GM12878 (cell line): ENCODE results near the gene NEAT1. TPM values are rescaled to one million over a fixed set of nuclear protein-coding genes. Genes with fewer than 3 reads are reported as not detected.

Experiments used
- BHLHE40 ChIP-seq, 2 experiments: fragments of 450-650 bp in 1 of 2; IDR thresholded peaks; 2 replicates each; pipeline ENCODE4 v1.6.1; 2011 to 2017; ENCODE audit warnings: low read depth in 2 of 2, borderline replicate concordance in 1 of 2, improper control_type of control experiment in 1 of 2, low read length in 1 of 2, mild to moderate bottlenecking in 1 of 2
- CHD1 ChIP-seq: IDR thresholded peaks from 2 replicates; pipeline ENCODE4 v1.6.1; 2012; ENCODE audit warnings: low read depth, low read length, improper control_type of control experiment
- EED ChIP-seq: sonication (generic); IDR thresholded peaks from 2 replicates; pipeline ENCODE4 v1.6.1; 2016; ENCODE audit warnings: antibody characterized with exemption, low read depth
- EGR1 ChIP-seq, 2 experiments: IDR thresholded peaks; 1 replicate in 1 of 2; 2 replicates in 1 of 2; pipeline ENCODE4 v1.6.1; 2011 to 2012; ENCODE audit warnings: low read depth in 2 of 2, low read length in 2 of 2, borderline replicate concordance in 1 of 2, mild to moderate bottlenecking in 1 of 2, moderate library complexity in 1 of 2
- HDGF ChIP-seq: fragments of 450-650 bp; IDR thresholded peaks from 2 replicates; pipeline ENCODE4 v1.6.1; 2016; ENCODE audit warnings: antibody characterized with exemption
- IKZF2 ChIP-seq, 2 experiments: fragments of 450-650 bp; IDR thresholded peaks; 2 replicates each; pipeline ENCODE4 v1.6.1; 2017; ENCODE audit warnings: mild to moderate bottlenecking in 2 of 2, moderate library complexity in 2 of 2
- NBN ChIP-seq: fragments of 450-650 bp; IDR thresholded peaks from 2 replicates; pipeline ENCODE4 v1.6.1; 2016
- NFIC ChIP-seq: IDR thresholded peaks from 2 replicates; pipeline ENCODE4 v1.6.1; 2012; ENCODE audit warnings: low read depth, mild to moderate bottlenecking, inconsistent platforms, low read length, moderate library complexity
- POLR2A ChIP-seq: IDR thresholded peaks from 2 replicates; pipeline ENCODE4 v1.6.1; 2011; ENCODE audit warnings: low read depth, mild to moderate bottlenecking, low read length
- SMAD1 ChIP-seq: fragments of 450-650 bp; IDR thresholded peaks from 2 replicates; pipeline ENCODE4 v1.6.1; 2018; ENCODE audit warnings: mild to moderate bottlenecking, low read depth; ENCODE audit not compliant: partially characterized antibody
- SMAD5 ChIP-seq: IDR thresholded peaks from 2 replicates; pipeline ENCODE4 v1.6.1; 2016; ENCODE audit warnings: antibody characterized with exemption, low read depth
- ZNF207 ChIP-seq: fragments of 450-650 bp; IDR thresholded peaks from 2 replicates; pipeline ENCODE4 v1.6.1; 2014; ENCODE audit warnings: antibody characterized with exemption, mild to moderate bottlenecking, borderline replicate concordance
- polyA plus RNA-seq, 11 experiments: library from polyadenylated mRNA; depleted of rRNA in 4 of 11; unstranded in 6 of 11; stranded (reverse) in 5 of 11; fragments of >200 nt; fragmentation: Nextera tagmentation in 4 of 11; fragmentation: Illumina TruSeq in 1 of 11; extraction: Ambion mirVana in 4 of 11; extraction: Trizol in 1 of 11; gene quantifications; 1 replicate in 1 of 11; 2 replicates in 10 of 11; pipeline versions ENCODE4 v1.2.1 to v1.2.3, GENCODE V29; 2011 to 2016; ENCODE audit warnings: inconsistent platforms in 2 of 11, missing spikeins in 2 of 11, low read depth in 1 of 11
- total RNA-seq, 4 experiments: library from RNA; depleted of rRNA in 3 of 4; stranded (reverse); fragments of >200 nt in 3 of 4; fragmentation: Illumina TruSeq in 1 of 4; extraction: Trizol in 1 of 4; gene quantifications; 2 replicates each; pipeline versions ENCODE4 v1.2.1 to v1.2.3, GENCODE V29; 2013 to 2021
- TF ChIP-seq, protein P1 (sequence below): fragments of 450-650 bp; IDR thresholded peaks from 2 replicates; pipeline ENCODE4 v1.6.1; 2016; ENCODE audit warnings: mild to moderate bottlenecking

NEAT1 gene
- total and polyA plus RNA-seq, 10 of the 15 experiments (the other 5 are each of a cell fraction or from before 2014, with no cell fraction given) = 13.6 to 328 (median 69.4) TPM

- TF ChIP-seq BHLHE40 (IDR thresholded peaks at IDR 0.05; ENCODE audit: borderline replicate concordance in 1 of 2, low read depth in 2 of 2, low read length in 1 of 2) (no peak), ZNF207 (peak; percentile 67; the same call in 1 of the 2 replicates), IKZF2 (IDR thresholded peaks at IDR 0.05) (peak; percentile 60 to 67; a peak in 3 of 4 replicates), EGR1 (IDR thresholded peaks at IDR 0.05; ENCODE audit: borderline replicate concordance in 1 of 2, low read depth in 2 of 2, low read length in 2 of 2) (peak in 1 of 2 experiments; percentile 42; a peak in 1 of 3 replicates), CHD1 (0 out of 2 replicates have a peak, but pooled peaks have one; percentile 11), NFIC (no peak), EED (peak; percentile 41), NBN (peak; percentile 69), HDGF (peak; percentile 64; the same call in 1 of the 2 replicates), SMAD1 (peak; percentile 68), SMAD5 (no peak; the same call in 1 of the 2 replicates), POLR2A (peak; percentile 78)
- TF ChIP-seq, protein P1, sequence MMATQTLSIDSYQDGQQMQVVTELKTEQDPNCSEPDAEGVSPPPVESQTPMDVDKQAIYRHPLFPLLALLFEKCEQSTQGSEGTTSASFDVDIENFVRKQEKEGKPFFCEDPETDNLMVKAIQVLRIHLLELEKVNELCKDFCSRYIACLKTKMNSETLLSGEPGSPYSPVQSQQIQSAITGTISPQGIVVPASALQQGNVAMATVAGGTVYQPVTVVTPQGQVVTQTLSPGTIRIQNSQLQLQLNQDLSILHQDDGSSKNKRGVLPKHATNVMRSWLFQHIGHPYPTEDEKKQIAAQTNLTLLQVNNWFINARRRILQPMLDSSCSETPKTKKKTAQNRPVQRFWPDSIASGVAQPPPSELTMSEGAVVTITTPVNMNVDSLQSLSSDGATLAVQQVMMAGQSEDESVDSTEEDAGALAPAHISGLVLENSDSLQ = 0 out of 2 replicates have a peak, but pooled peaks have one; percentile 10
Measured at GRCh38 chr11:65419772-65420481, 2.7 kb upstream of the NEAT1 start (continued).
